Suppressor macrophage treated with lipopolysaccharide for 1 hour (primary cell): Measurements from ENCODE around the gene DNAJC13.
"Not testable (repeated sequence)": the region's sequence is repeated elsewhere in the genome, so short reads cannot be mapped to it uniquely, and the experiment has no call there.

Source experiments
- DNase-seq, 3 donors: peaks; one replicate each; pipeline ENCODE4 v3.0.0-alpha.2; 2020 to 2022

Gene DNAJC13

GRCh38 chr3:132549890-132550578 lies 132.7 kb downstream of the DNAJC13 start:
- DNase-seq: peak in 2 of 3 donors; percentile 17 to 37

- peak in 1 of 3 donors; percentile 14 for DNase-seq
Observed at GRCh38 chr3:132550579-132551305, 133.4 kb downstream of the DNAJC13 start.

- no peak for DNase-seq
Observed at GRCh38 chr3:132553826-132554225, 136.5 kb downstream of the DNAJC13 start.

GRCh38 chr3:132554437-132554836 lies 137.1 kb downstream of the DNAJC13 start:
- no peak for DNase-seq

- no peak for DNase-seq
Observed at GRCh38 chr3:132555306-132556035, 138.2 kb downstream of the DNAJC13 start.

- DNase-seq: not testable (repeated sequence)
Observed at GRCh38 chr3:132556036-132556386, 138.7 kb downstream of the DNAJC13 start.

GRCh38 chr3:132556508-132557159 lies 139.3 kb downstream of the DNAJC13 start:
- DNase-seq: no peak

- no peak for DNase-seq
Observed at GRCh38 chr3:132561003-132561402, 143.7 kb downstream of the DNAJC13 start.

- peak in 2 of 3 donors; percentile 19 to 37 for DNase-seq
Observed at GRCh38 chr3:132563420-132564069, 146.2 kb downstream of the DNAJC13 start.

- DNase-seq: no peak
Observed at GRCh38 chr3:132564070-132564465, 146.8 kb downstream of the DNAJC13 start.

GRCh38 chr3:132568422-132568821 lies 151.1 kb downstream of the DNAJC13 start:
- no peak for DNase-seq

GRCh38 chr3:132569153-132569552 lies 151.9 kb downstream of the DNAJC13 start:
- DNase-seq: peak; percentile 28 to 57 (median 55)

GRCh38 chr3:132569580-132569979 lies 152.3 kb downstream of the DNAJC13 start:
- DNase-seq: no peak

GRCh38 chr3:132570016-132570415 lies 152.7 kb downstream of the DNAJC13 start:
- no peak for DNase-seq

GRCh38 chr3:132573797-132574211 lies 156.5 kb downstream of the DNAJC13 start:
- DNase-seq: no peak

GRCh38 chr3:132587401-132587800 lies 170.1 kb downstream of the DNAJC13 start:
- no peak for DNase-seq
